Fibroblast of skin of left biceps (primary cell): Measurements from ENCODE around the gene DCUN1D3.
"Not testable (repeated sequence)": the region's sequence is repeated elsewhere in the genome, so short reads cannot be mapped to it uniquely, and the experiment has no call there.

Experiments used
- DNase-seq, 2 experiments: peaks; one replicate each; pipeline ENCODE4 v3.0.0-alpha.2; 2013; ENCODE audit warnings: low read depth in 2 of 2

Gene DCUN1D3

DNA sequence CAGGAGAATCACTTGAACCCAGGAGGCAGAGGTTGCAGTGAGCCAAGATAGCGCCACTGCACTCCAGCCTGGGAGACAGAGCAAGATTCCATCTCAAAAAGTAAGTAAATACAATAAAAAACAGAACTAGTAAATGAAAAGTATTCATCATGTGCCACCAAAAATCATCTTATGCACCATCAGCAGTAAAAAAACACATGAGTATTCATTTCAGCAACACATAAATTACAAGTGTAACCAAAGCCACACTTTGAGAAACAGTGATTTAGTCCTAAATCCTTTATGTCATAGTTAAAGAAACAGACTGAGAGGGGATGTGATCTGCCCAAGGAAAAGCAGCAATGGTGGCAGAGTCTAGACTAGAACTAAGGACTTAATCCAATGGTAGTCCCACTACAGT lies 13.0 kb downstream of the DCUN1D3 start:
- DNase-seq, result no peak

DNA sequence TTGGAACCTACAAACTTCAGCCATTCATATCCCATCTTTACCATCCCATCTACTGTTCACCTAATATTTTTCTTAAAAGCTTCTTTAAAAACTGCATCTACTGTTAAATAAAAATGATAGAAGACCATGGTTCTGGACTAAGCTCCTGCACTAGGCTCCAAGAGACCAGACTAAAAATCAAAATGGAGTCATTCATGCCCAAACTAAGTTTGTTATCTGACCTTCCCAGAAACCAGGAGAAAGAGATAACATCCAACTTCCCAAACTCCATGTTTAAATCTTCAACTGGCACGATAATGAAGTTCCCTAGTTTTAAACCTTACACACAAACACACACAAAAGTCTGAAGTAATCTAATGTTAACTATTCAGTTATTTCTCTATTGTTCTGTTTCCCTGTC lies 13.8 kb downstream of the DCUN1D3 start:
- no peak for DNase-seq

DNA sequence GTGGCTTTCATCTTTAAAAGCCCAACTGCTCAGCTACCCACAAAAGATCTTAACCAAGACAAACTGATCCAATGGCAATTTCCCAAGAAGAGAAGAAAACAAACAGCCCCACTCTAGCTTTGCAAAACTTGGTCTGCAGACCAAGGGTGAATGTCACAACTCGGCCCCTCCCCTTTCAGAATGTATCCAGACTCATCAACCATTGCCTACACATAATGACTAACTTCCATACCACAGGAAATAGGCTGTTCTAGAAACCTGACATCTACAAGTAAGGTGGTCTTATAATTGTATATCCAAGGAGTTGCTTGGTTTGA lies 16.0 kb downstream of the DCUN1D3 start:
- peak in 1 of 2 experiments; percentile 29 for DNase-seq

DNA sequence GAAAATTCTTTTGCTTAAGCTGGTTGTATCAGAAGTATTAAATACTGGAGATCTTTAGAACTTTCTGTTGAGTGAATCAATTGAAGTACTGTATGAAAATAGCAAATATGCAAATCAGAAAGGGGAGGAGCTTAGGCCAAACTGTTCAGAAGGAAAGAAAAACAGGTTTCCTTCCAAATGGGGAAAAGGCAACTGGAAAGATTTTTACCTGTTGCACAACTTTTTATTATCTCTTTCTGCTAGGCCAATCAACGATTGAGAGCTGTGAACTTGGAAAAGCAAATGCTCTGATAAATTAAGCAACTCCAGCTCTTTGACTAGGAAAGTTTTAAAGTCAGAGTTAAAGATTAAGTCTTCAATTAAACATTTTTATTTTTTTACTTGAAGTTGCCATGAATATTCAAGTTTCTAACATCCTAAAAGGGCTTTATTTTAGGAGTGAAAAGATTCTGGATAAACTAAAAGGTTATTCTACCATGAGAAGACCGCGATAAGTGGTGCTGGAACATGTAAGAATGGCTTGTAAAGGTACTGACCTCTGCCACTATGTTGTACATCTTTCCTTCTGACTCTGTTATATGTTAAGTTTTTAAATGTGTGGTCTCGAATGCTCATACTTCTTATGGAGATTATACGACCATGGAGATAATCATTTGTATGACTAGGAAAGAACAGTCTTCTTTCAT lies 16.5 kb downstream of the DCUN1D3 start:
- DNase-seq, result no peak

DNA sequence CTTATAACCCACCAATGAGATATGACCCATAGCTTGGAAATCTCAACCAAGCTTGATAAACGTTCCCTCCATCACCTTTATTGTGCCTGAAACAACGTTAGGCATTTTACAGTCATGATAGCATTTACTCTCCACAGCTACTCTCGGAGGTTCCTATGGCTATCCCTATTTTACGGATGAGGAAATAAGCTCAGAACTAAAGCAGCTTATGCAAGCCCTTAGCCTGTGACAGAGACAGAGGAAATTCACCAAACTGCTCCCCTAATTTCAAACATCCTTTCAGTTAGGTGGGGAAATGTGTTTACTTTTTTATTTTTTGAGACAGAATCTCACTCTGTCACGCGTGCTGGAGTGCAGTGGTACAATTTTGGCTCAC lies 18.7 kb downstream of the DCUN1D3 start:
- DNase-seq, result no peak

DNA sequence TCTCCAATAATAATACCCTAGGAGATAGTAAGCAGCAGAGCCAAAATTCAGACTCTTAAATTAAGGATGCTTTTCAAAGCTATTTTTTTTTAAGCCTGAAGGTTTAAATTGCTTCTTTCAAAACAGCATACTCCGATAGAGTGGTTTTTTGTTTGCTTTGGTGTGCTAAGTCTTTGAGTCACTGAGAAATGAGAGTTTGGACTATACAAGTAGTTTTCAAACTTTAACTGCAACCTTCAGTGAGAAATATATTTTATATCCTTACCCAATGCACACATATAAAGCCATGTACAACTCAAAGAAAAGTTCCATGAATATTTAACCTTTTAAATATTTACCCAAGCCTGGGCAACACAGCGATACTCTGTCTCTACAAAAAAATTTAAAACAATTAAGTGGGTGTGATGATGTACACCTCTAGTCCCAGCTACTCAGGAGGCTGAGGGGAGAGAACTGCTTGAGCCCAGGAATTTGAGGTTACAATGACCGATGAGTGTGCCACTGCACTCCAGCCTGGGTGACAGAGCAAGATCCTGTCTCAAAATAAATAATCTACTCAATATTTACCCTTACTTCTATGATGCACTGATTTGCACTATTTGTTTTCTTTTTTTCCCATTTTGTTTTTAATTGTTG lies 19.2 kb downstream of the DCUN1D3 start:
- no peak for DNase-seq

DNA sequence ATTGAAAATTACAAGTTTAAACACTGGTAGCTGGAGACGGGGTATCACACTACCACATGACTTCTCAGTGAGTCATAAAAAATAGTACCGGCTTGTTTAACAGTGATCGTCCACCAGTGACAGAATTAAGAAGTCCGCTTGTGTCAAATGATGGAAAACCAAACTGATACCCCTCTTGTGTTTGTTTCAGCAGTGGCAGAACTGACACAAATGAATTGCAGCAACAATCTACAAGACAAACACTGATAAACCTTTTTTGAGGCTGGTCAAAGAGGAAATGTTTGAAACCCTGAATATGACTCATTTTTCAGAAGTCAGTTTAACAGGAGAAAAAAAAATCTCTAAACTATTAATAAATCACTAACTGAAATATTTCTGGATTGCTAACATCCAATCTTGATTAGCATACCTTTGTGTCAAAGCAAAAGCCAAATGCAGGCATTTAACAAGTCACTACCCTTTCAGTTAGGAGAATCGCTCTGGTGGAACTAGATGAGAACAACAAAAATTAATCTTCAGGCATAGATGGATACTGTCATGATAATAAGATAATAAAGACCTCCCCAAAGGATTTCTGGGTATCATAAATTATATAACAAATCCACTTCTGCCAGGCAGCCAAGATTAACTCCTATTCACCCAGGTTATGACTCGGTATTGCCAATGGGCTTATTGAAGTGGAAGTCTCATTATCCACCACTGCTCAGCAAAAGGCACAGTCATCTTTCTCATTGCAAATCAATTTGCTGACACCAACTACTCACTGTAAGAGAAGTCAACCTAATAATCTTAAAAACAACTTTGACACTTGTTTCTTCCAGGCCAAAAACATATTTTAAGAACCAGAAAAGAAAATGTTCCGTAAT lies 20.8 kb downstream of the DCUN1D3 start:
- DNase-seq, result no peak

DNA sequence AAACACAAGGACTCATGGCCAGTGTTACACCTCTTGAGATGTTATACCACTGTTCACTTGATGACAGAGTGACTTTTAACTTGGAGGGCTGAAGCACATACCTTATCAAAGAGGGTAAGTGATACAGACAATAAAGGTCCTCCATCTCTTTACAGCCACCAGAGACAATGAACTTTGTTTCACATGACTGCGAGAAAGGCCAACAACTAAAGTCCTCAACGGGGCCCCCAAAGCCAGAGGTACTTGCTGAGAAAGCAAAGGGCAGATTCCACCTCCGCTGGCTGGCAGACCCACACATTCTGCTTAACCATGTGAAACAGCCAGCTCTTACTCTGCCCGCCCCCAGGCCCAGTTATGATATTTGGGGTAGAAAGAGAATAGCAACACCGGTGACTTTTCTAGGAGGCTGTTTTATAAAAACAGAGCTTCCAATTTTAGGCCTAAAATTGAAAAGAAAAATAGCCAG lies 21.4 kb downstream of the DCUN1D3 start:
- DNase-seq, result no peak

DNA sequence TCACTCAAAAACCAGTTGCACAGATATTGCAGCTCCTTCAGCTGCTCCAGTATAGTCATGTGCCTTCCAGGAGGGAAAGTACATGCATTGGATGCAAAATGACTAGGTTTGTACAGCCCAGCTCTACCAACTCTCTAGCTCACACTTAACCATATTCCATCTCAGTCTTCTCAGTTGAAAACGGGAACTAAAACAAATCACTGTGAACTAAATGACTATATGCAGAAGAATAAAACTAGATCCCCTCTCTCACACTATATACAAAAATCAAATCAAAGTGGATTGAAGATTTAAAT lies 24.9 kb downstream of the DCUN1D3 start:
- no peak for DNase-seq

DNA sequence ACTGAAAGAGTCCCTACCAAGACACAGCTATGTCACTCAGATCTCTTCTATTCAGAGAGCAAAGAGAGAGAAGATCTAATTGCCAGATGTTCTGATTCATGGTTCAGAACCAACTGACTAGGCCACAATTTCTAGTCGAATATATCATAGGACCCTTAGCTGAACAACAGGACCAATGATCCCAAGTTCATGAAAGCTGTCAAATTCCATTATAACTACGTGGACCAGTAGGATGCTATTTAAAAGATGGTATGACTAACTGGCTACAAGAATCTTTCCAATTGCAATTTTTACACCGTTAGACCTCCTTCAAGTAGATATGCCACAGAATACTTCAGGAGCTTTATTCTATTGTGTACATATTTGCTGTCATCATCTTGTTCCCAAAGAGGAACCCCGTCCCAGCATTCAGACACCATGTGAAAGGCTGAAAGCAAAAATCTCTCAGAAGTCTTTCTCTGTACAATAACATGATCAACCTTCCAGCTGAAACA lies 26.0 kb downstream of the DCUN1D3 start:
- peak in 1 of 2 experiments; percentile 23 for DNase-seq

DNA sequence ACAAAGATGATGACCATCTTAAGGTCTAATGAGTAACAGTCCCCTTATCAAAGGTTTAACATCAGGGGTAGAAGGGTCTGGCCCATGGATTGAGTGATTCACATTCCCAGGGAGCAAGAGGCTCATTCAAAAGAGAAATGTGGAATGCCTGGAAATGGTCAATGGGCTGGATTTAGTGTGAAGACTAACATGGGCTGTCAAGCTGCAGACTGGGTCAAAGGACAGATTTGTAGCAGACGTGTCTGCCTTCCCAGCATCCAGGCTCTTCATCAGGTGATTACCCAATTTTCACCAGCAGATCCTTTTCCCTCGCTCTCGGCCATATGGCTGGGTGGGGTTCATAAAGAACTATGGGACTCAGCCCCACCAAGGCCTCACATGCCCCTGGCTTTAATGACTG lies 26.8 kb downstream of the DCUN1D3 start:
- DNase-seq, result no peak

DNA sequence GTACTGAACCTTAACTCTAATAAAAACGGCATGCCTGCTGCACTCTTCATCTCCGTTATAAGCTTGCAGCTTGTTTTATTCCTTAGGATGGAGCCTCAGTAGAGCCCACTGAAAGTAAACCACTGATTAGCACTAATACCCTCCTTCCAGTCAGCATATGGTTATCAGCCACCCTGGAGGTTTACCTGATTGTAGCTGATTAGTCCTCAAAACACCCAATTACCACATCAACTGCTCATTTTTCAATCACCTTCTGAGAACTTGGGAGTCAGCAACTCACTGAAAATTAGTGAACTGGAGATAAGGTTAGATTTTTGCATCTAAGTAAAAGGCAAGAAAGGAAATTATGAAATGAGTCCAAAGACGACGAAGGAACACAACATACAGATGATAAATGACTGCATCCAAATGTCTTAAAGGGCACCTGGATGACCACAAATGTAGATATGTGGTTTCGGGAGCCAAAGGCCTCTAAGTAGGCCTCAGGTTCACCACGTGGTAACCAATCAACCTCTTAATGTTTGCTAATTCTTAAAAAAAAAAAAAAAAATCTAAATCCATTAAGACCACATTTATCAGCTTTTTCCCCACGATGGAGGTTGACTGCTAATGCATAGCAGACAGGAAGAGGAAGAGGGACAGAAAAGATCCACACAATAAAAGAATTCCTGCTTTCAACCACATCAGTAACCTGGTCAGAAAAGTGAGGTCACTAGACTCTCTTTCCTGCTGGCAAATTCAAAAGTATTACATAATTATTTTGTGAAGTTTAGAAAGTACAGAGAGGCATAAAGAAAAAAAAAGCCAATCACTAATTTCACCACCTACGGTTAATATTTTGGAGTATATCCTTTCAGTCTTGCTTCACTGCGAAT lies 28.0 kb downstream of the DCUN1D3 start:
- no peak for DNase-seq

DNA sequence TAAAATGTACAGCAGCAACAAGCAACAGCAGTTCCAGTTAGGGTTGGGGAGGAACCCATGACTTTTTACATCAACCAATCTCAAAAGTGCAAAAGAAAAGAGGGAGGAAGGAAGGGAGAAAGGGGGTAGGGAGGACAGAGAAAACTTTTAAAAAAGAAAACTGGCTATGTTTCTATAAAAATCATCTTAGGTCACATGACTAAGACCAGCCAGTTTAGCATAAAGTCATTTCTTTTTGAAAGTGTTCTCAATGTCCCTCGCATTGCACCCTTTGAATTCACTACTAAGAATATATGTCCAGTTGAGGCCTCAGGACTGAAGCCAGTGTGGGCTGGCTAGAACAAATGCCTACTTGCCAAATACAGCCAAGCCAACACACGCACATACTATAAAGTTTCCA lies 28.9 kb downstream of the DCUN1D3 start:
- DNase-seq, result no peak

DNA sequence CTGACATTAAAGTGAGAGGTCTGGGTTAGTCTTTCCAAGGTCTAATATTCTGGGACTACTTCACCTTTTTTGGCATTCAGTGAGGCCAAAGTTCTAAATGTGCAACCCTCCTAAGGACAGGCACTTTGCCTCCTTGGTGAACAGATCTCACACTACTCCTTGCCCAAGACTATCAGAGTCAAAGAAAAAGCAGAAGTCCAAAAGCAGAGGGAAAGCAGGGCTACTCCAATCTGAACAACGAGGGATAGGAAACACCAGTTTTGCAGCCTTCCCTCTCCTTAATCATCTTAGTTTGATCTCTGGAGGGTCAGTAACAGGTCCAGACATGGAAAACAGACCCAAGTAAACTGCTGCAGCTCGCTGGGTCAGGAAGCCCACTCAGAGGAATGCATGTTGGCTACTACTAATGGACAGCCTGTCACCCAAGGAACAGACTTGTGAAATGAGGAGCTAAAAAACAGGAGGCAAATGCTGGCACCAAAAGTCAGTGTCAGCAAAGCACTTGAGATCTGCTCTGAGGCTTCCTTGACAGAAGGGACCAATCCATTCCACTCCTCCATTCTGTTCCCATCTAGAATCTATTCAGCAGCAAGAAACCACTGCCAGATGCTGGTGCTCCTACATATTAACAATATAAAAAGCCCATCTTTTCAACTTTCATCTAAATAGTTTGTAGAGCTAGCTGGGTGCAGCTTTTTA lies 29.9 kb downstream of the DCUN1D3 start:
- no peak for DNase-seq

DNA sequence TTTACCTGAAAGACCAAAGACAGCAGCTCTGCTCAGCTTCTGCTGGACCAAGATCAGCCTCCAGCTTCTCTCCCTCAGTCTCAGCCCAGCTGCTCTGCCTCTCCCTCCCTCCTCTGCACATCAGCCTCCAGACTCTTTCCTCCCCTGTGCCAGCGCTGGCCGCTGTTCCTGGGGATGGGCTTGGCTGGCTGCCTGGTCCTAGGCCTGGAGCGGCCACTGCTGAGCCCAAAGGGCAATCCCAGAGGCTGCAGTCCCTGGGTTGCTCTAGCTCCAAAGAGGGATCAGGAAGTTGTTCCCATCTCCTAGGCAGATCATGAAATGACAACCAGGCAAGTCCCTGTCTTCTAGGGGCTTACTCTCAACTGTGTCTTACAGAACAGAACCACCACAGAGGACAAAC lies 31.3 kb downstream of the DCUN1D3 start:
- no peak for DNase-seq

DNA sequence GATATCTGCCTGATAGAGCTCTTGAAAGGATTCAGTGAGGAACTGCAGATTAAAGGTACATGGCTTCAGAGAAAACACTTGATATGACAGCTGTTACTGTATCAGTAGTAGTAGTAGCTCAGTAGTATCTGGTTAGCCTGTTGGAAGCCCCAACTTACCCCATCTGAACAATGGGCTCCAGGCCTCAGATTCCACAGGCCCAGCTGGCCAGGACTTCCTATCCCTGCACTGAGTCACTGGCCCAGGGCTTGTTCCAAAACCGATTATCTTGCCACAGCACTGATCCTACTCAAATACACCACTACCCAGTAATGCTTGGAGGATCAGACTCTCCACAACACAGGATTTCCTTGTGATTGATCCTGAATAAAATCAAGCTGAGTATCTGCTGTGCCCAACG lies 32.6 kb downstream of the DCUN1D3 start:
- no peak for DNase-seq

DNA sequence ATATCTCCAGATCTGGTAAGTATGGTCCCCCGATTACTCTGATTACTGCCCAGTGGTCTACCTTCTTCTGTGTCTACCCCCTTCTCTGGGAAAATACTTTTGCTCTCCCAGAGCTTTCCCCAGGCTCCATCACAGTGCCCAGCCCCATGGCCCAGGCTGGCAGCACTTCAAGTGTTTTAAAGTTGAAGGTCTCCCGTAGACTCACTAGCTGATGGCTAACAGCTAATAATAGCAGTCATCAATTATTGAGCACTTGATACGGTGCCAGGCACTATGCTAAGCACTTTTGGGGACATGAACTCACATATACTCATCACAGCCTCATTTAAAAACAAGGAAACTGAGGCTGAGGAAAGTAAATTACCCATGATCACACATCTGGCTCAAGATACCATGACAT lies 33.4 kb downstream of the DCUN1D3 start:
- no peak for DNase-seq

DNA sequence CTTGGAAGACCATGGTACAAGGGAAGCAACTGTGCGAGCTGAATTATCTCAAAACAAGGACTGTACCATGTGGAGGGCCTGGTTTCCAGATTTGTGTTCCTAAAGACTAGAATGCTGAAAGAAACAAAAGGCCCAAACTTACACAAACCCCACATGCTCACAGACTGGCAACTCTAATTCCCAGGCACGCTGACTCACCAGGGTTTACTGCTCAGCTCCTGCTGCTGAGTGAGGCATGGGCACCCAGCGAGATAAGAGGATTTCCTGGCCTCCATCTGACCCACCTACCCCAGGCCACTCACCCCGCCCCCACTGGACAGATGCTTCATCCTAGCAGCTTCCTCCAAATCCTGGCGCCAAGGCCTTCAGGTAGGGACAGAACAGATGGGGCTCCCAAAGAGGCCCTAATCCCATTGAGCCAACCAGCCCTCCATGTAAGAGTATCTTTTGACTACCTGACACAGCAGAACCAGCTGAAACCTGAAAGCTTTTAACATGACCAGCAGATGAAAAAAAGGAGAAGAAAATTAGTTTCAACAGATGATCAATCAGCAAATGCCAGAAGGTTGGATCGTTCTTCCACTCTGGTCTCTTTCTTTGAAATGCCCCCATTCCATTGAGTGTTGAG lies 33.9 kb downstream of the DCUN1D3 start:
- DNase-seq, result peak in 1 of 2 experiments; percentile 31

DNA sequence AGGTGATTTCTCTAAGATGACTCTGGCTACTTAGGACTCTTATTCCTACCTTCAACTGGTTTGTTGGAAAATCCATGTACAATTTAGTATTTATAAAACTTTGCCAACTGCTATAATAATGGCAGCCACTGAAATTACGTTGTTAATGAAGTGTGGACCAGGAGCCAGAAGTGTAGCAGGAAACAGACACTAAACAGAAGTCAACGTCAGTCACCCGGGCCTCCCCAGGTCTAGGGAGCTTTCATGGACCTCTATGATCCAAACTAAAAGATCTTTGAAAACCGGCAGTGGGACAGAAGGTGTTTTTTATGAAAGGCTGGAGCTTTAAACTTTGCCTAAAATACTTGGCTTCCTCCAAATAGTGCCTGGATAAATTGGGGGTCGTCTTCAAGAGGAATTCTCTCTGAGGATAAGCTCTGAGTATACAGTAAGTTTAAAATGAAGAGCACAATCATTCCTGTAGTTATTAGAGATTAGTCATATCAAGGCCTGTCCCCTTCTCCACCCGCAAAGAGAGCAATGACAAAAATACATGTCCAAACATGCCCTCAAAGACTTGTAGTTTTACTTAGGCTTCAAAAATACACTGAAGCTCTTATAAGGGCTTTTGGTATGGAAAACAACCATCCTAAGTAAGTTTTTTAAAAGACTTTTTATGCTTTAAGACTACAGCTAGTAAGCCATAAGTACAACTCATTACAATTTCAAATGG lies 34.6 kb downstream of the DCUN1D3 start:
- DNase-seq, result no peak

DNA sequence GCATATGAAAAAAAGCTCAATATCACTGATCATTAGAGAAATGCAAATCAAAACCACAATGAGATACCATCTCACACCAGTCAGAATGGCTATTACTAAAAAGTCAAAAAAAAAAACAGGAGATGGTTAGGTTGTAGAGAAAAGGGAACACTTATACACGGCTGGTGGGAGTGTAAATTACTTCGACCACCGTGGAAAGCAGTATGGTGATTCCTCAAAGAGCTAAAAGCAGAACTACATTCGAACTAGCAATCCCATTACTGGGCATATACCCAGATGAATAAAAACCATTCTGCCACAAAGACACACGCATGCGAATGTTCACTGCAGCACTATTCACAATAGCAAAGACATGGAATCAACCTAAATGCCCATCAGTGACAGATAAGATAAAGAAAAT lies 35.8 kb downstream of the DCUN1D3 start:
- not testable (repeated sequence) for DNase-seq
